SK-N-SH (cell line): ENCODE results near the gene PIGW. TPM values are rescaled to one million over a fixed set of nuclear protein-coding genes. Genes with fewer than 3 reads are reported as not detected.

Source experiments
- CTCF ChIA-PET: fragments of 300-600, 350-600 bp; formaldehyde crosslinking; extraction: SDS; loops from one replicate; lab custom pipeline; 2021; lab: Yijun Ruan, JAX
- POLR2A ChIA-PET: fragments of 350-600 bp; sonication (Branson Sonifier 250); formaldehyde crosslinking; extraction: SDS; loops from one replicate; lab custom pipeline; 2020; ENCODE audit warnings: antibody characterized with exemption, inconsistent platforms; lab: Yijun Ruan, JAX
- DNase-seq: peaks from one replicate; pipeline ENCODE4 v3.0.0; 2012
- H2AFZ ChIP-seq: fragments of 200-600 bp; sonication (generic); 2 replicates; pipeline ENCODE4 v1.8.1; 2016; ENCODE audit warnings: antibody characterized with exemption, mild to moderate bottlenecking, low read depth
- H3F3A ChIP-seq: fragments of 200-600 bp; sonication (generic); replicated peaks from 2 replicates; pipeline ENCODE3; 2016; ENCODE audit warnings: antibody characterized with exemption, mild to moderate bottlenecking; ENCODE audit not compliant: insufficient read depth
- H3K27ac ChIP-seq, 2 experiments: fragments of 200-500 bp in 1 of 2; fragments of 200-600 bp in 1 of 2; sonication (Bioruptor generic) in 1 of 2; sonication (generic), shearing (Covaris generic) in 1 of 2; 2 replicates each; pipeline versions ENCODE4 v1.5.1 to v1.6.1; 2014 to 2016; ENCODE audit warnings: low read depth in 2 of 2, inconsistent platforms in 1 of 2, low read length in 1 of 2, mild to moderate bottlenecking in 1 of 2, mixed read lengths in 1 of 2
- H3K27me3 ChIP-seq: fragments of 200-600 bp; sonication (generic), shearing (Covaris generic); 2 replicates; pipeline ENCODE4 v1.6.1; 2016; ENCODE audit warnings: mixed run types; ENCODE audit not compliant: insufficient read depth
- H3K36me3 ChIP-seq, 2 experiments: fragments of 200-500 bp in 1 of 2; fragments of 200-600 bp in 1 of 2; sonication (Bioruptor generic) in 1 of 2; sonication (generic) in 1 of 2; replicated peaks in 1 of 2; 2 replicates each; pipeline versions ENCODE3 to v1.5.1; 2014 to 2016; ENCODE audit warnings: low read length in 1 of 2, mild to moderate bottlenecking in 1 of 2; ENCODE audit not compliant: insufficient read depth in 2 of 2, control insufficient read depth in 1 of 2
- H3K4me1 ChIP-seq, 2 experiments: fragments of 200-500 bp in 1 of 2; fragments of 200-600 bp in 1 of 2; sonication (Bioruptor generic) in 1 of 2; sonication (generic), shearing (Covaris generic) in 1 of 2; 2 replicates each; pipeline versions ENCODE4 v1.5.1 to v1.6.1; 2014 to 2016; ENCODE audit warnings: low read depth in 1 of 2, low read length in 1 of 2, mixed run types in 1 of 2; ENCODE audit not compliant: insufficient read depth in 2 of 2, control insufficient read depth in 1 of 2
- H3K4me2 ChIP-seq: fragments of 200-600 bp; sonication (generic), shearing (Covaris generic); 2 replicates; pipeline ENCODE4 v1.6.1; 2017; ENCODE audit warnings: mixed run types
- H3K4me3 ChIP-seq, 2 experiments: fragments of 200-500 bp in 1 of 2; fragments of 200-600 bp in 1 of 2; sonication (Bioruptor generic) in 1 of 2; sonication (generic), shearing (Covaris generic) in 1 of 2; 2 replicates each; pipeline versions ENCODE4 v1.5.1 to v1.8.1; 2014 to 2016; ENCODE audit warnings: low read depth in 2 of 2, inconsistent platforms in 1 of 2, low read length in 1 of 2, mild to moderate bottlenecking in 1 of 2, mixed read lengths in 1 of 2, moderate library complexity in 1 of 2
- H3K79me2 ChIP-seq: fragments of 200-600 bp; sonication (generic); 2 replicates; pipeline ENCODE4 v1.8.1; 2017; ENCODE audit warnings: mild to moderate bottlenecking; ENCODE audit not compliant: insufficient read depth
- H3K9ac ChIP-seq: fragments of 200-600 bp; sonication (generic); 2 replicates; pipeline ENCODE4 v1.6.1; 2017; ENCODE audit warnings: mixed run types
- H3K9me2 ChIP-seq: fragments of 200-600 bp; sonication (generic); 2 replicates; pipeline ENCODE4 v1.6.1; 2017; ENCODE audit warnings: mixed run types
- H3K9me3 ChIP-seq: fragments of 200-600 bp; sonication (generic); 2 replicates; pipeline ENCODE4 v1.6.1; 2017; ENCODE audit warnings: mixed run types, mild to moderate bottlenecking, moderate library complexity
- H4K20me1 ChIP-seq: fragments of 200-600 bp; sonication (generic); 2 replicates; pipeline ENCODE4 v1.6.1; 2017; ENCODE audit warnings: mild to moderate bottlenecking, mixed run types; ENCODE audit not compliant: insufficient read depth
- FOSL2 ChIP-seq: IDR thresholded peaks from 2 replicates; pipeline ENCODE4 v1.4.0; 2012; ENCODE audit warnings: low read depth, mild to moderate bottlenecking, moderate library complexity, borderline replicate concordance
- FOXM1 ChIP-seq: IDR thresholded peaks from 2 replicates; pipeline ENCODE4 v1.4.0; 2012; ENCODE audit warnings: low read depth, mild to moderate bottlenecking
- IRF3 ChIP-seq: fragments of 150-350 bp; IDR thresholded peaks from 2 replicates; pipeline ENCODE4 v1.6.1; 2016; ENCODE audit warnings: mild to moderate bottlenecking, low read depth, low read length
- JUND ChIP-seq: IDR thresholded peaks from 2 replicates; pipeline ENCODE4 v1.4.0; 2012
- MAX ChIP-seq: IDR thresholded peaks from 2 replicates; pipeline ENCODE4 v1.4.0; 2012; ENCODE audit warnings: low read depth
- NFIC ChIP-seq: IDR thresholded peaks from 2 replicates; pipeline ENCODE4 v1.4.0; 2012; ENCODE audit warnings: borderline replicate concordance
- NRF1 ChIP-seq: IDR thresholded peaks from 2 replicates; pipeline ENCODE4 v1.6.1; 2012; ENCODE audit warnings: low read depth, mild to moderate bottlenecking, low read length
- PBX3 ChIP-seq: IDR thresholded peaks from 2 replicates; pipeline ENCODE4; 2012
- RAD21 ChIP-seq: IDR thresholded peaks from 2 replicates; pipeline ENCODE4 v1.6.1; 2012; ENCODE audit warnings: mild to moderate bottlenecking, low read length
- REST ChIP-seq: IDR thresholded peaks from 2 replicates; pipeline ENCODE4 v1.6.1; 2012; ENCODE audit warnings: mild to moderate bottlenecking, low read depth, low read length, moderate library complexity
- SMC3 ChIP-seq: IDR thresholded peaks from 2 replicates; pipeline ENCODE4 v1.6.1; 2012; ENCODE audit warnings: low read depth, low read length, improper control_type of control experiment
- USF1 ChIP-seq: IDR thresholded peaks from 2 replicates; pipeline ENCODE4 v1.4.0; 2012; ENCODE audit warnings: low read depth, borderline replicate concordance
- ZBTB33 ChIP-seq: IDR thresholded peaks from 2 replicates; pipeline ENCODE4 v1.4.0; 2012; ENCODE audit warnings: low read depth, borderline replicate concordance
- WGBS: methylation state at CpG from one replicate; pipeline ENCODE4 v1.1.6; 2017; ENCODE audit warnings: low lambda C conversion rate; 5-methylcytosine and 5-hydroxymethylcytosine counted together
- polyA plus RNA-seq, 3 experiments: library from polyadenylated mRNA; depleted of rRNA; stranded (reverse); fragments of >200 nt; gene quantifications; 2 replicates each; pipeline ENCODE4 v1.2.3, GENCODE V29; 2012

The PIGW gene
- polyA plus RNA-seq, 1 of the 3 experiments (the other 2 are of a cell fraction) = 10.1 TPM

GRCh38 chr17:36583787-36584186, 49.0 kb downstream of the PIGW start:
- 88% methylated on average over 1 of the region's 1 CpG for WGBS
- no peak for DNase-seq
- H3K36me3 ChIP-seq = peaks cover 50 to 79% of the 10 kb centered on the region in 2 experiments
- no peak overlapping the region for H3K4me3 ChIP-seq
- CTCF ChIA-PET = interaction anchor here (1.5 to 5.7 kb wide), 2 partner anchors 18 to 50 kb away, joined by 3 to 26 read pairs; partner anchors contain the start of genes MRM1, MYO19 and PIGW
- no peaks in the 10 kb centered on the region for H3K9me2 ChIP-seq
- no peak overlapping the region for H3K27ac ChIP-seq
- H4K20me1 ChIP-seq = peaks cover 6% of the 10 kb centered on the region; the same call in 1 of the 2 replicates
- H2AFZ ChIP-seq = no peak overlapping the region
- H3K79me2 ChIP-seq = peaks cover 43% of the 10 kb centered on the region
- no peak for TF ChIP-seq JUND
- TF ChIP-seq NFIC = no peak
- no peak for TF ChIP-seq FOSL2
- no peak for TF ChIP-seq SMC3
- no peak for TF ChIP-seq REST
- TF ChIP-seq FOXM1 = no peak
- TF ChIP-seq ZBTB33 = no peak
- no peak for TF ChIP-seq MAX
- TF ChIP-seq IRF3 = no peak
- TF ChIP-seq USF1 = no peak
- TF ChIP-seq NRF1 = no peak
- no peak for TF ChIP-seq RAD21
- no peak for TF ChIP-seq PBX3
- TF ChIP-seq, all 33 proteins: peak for 0
- H3K9ac ChIP-seq = no peak overlapping the region
- H3K27me3 ChIP-seq = no peaks in the 10 kb centered on the region
- no peak overlapping the region for H3K4me2 ChIP-seq
- peaks cover 19% of the 10 kb centered on the region for H3F3A ChIP-seq
- H3K9me3 ChIP-seq = no peaks in the 10 kb centered on the region
- no peaks in the 10 kb centered on the region for H3K4me1 ChIP-seq
- POLR2A ChIA-PET = no interaction called here
